ENCODE results near the gene HAUS7. TPM values are rescaled to one million over a fixed set of nuclear protein-coding genes. Genes with fewer than 3 reads are reported as not detected.
A peak's percentile ranks its signal among the peaks of the same experiment; 100 is the strongest.

The HAUS7 gene
- total and polyA plus RNA-seq, 4 donors = 11.3 to 42.9 (median 28.0) TPM

DNA sequence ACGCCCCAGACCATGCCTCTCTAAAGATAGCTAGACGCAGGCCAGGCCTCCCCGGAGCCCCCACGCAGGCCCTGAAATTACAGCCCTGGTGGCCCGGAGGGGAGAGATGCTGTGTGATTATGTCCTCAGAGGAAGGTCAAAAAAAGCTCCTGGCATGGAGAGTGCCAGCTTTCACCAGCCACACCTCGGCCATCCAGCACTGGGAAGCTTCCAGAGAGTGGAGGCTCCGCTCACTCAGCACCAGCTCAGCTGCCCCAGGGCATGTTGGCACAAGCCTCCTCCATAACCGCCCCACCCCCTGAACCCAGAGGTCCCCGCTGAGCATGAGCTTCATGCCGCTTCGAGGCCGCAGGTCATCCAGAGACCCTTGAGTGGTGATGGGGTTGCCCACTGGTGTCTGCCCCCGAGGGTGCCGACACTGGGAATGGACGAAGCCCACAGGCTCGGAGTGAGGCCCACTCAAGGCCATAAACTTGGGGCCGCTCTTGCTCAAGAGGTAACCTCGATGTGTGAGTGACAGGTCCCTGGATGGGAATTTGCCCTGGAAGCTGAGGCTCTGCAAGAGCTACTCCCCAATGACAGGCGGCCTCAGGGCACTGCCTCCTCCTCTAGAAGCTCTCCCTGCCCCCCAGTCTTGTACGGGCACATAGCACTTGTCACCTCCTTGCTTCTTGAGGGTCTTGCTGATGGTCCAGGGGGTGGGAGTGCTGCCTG lies 20.0 kb upstream of the HAUS7 start:
- Histone ChIP-seq H3K9me3 (ENCODE audit: control insufficient read depth in 4 of 4, insufficient read depth in 3 of 4, low read length in 3 of 4) (no peaks in the 10 kb centered on the region), H3K4me1 (ENCODE audit: control insufficient read depth in 5 of 5, insufficient read depth in 5 of 5, low read length in 5 of 5) (peaks cover 0 to 73% (median 20%) of the 10 kb centered on the region in 5 donors), H3K27ac (ENCODE audit: low read depth in 1 of 2, low read length in 1 of 2) (no peak overlapping the region), H3K4me3 (no peak overlapping the region), H3K9ac (ENCODE audit: insufficient read depth in 1 of 2, low read length in 2 of 2) (no peak overlapping the region), H3K27me3 (ENCODE audit: control insufficient read depth in 3 of 3, insufficient read depth in 3 of 3, low read length in 2 of 3) (no peaks in the 10 kb centered on the region), H3K36me3 (ENCODE audit: control insufficient read depth in 4 of 4, insufficient read depth in 4 of 4, low read length in 4 of 4) (no peaks in the 10 kb centered on the region)
- DNase-seq = no peak
- TF ChIP-seq, protein P1, sequence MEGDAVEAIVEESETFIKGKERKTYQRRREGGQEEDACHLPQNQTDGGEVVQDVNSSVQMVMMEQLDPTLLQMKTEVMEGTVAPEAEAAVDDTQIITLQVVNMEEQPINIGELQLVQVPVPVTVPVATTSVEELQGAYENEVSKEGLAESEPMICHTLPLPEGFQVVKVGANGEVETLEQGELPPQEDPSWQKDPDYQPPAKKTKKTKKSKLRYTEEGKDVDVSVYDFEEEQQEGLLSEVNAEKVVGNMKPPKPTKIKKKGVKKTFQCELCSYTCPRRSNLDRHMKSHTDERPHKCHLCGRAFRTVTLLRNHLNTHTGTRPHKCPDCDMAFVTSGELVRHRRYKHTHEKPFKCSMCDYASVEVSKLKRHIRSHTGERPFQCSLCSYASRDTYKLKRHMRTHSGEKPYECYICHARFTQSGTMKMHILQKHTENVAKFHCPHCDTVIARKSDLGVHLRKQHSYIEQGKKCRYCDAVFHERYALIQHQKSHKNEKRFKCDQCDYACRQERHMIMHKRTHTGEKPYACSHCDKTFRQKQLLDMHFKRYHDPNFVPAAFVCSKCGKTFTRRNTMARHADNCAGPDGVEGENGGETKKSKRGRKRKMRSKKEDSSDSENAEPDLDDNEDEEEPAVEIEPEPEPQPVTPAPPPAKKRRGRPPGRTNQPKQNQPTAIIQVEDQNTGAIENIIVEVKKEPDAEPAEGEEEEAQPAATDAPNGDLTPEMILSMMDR (IDR thresholded peaks at IDR 0.05; ENCODE audit: control extremely low read depth, extremely low read depth) = no peak
- WGBS, 2 donors = 85 to 87% methylated on average over 12 to 20 of the region's 20 CpGs
- ATAC-seq (ENCODE audit: insufficient read depth, low FRiP score) = no peak

DNA sequence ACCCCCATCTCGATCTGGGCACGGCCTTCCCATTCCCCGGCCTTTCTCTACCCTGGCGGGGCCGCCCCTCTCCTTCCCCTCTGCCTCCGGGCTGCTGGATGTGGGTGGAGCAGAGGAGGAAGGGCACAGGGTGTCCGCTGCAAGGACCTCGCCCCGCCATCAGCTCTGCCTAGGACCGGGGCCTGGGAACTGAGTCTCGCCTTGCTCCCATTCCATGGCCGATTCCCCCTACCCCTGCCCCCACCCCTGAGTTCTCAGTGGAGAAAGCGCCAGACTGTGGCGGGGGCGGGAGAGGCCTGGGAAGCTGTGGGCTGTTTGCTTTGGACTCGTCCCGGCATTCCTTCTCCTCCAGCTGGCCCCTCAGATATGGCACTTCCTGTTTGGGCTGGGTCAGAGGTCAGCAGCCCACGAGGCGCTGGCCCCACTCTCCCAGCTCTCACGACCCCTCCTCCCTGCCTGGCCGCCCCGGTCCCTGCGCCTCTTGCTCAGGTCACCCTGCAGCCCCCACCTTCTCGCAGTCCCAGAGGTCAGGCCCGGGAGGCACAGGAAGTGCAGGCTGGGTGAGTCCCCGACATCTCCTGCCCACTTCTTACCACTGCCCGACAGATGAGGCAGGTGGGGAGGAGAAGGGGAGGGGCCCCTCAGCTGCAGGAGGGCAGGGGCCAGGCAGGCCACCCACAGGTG lies 18.0 kb upstream of the HAUS7 start:
- H3K4me3 ChIP-seq = no peak overlapping the region
- ATAC-seq (ENCODE audit: insufficient read depth, low FRiP score) = no peak
- peak; percentile 73 to 81 (median 78) for DNase-seq
- peak overlapping the region; percentile 35 to 44 for H3K27ac ChIP-seq (ENCODE audit: low read depth in 1 of 2, low read length in 1 of 2)
- H3K9me3 ChIP-seq (ENCODE audit: control insufficient read depth in 4 of 4, insufficient read depth in 3 of 4, low read length in 3 of 4) = no peaks in the 10 kb centered on the region
- TF ChIP-seq, protein P1 (IDR thresholded peaks at IDR 0.05; ENCODE audit: control extremely low read depth, extremely low read depth) = no peak
- H3K27me3 ChIP-seq (ENCODE audit: control insufficient read depth in 3 of 3, insufficient read depth in 3 of 3, low read length in 2 of 3) = no peaks in the 10 kb centered on the region
- H3K9ac ChIP-seq (ENCODE audit: insufficient read depth in 1 of 2, low read length in 2 of 2) = no peak overlapping the region
- peaks cover 0 to 77% (median 20%) of the 10 kb centered on the region in 5 donors for H3K4me1 ChIP-seq (ENCODE audit: control insufficient read depth in 5 of 5, insufficient read depth in 5 of 5, low read length in 5 of 5)
- no peaks in the 10 kb centered on the region for H3K36me3 ChIP-seq (ENCODE audit: control insufficient read depth in 4 of 4, insufficient read depth in 4 of 4, low read length in 4 of 4)
- WGBS, 2 donors = 45 to 49% methylated on average over 14 to 27 of the region's 27 CpGs

GRCh38 chrX:153487590-153488071 lies 17.3 kb upstream of the HAUS7 start:
- TF ChIP-seq, protein P1 (IDR thresholded peaks at IDR 0.05; ENCODE audit: control extremely low read depth, extremely low read depth) = no peak
- Histone ChIP-seq H3K27ac (ENCODE audit: low read depth in 1 of 2, low read length in 1 of 2) (peak overlapping the region; percentile 35 to 44), H3K36me3 (ENCODE audit: control insufficient read depth in 4 of 4, insufficient read depth in 4 of 4, low read length in 4 of 4) (no peaks in the 10 kb centered on the region), H3K4me1 (ENCODE audit: control insufficient read depth in 5 of 5, insufficient read depth in 5 of 5, low read length in 5 of 5) (peaks cover 0 to 71% (median 18%) of the 10 kb centered on the region in 5 donors), H3K4me3 (no peak overlapping the region), H3K9me3 (ENCODE audit: control insufficient read depth in 4 of 4, insufficient read depth in 3 of 4, low read length in 3 of 4) (no peaks in the 10 kb centered on the region), H3K27me3 (ENCODE audit: control insufficient read depth in 3 of 3, insufficient read depth in 3 of 3, low read length in 2 of 3) (no peaks in the 10 kb centered on the region), H3K9ac (ENCODE audit: insufficient read depth in 1 of 2, low read length in 2 of 2) (peak overlapping the region in 1 of 2 donors; percentile 49)
- ATAC-seq (ENCODE audit: insufficient read depth, low FRiP score) = no peak
- DNase-seq = no peak
- 56 to 60% methylated on average over 5 to 11 of the region's 11 CpGs for WGBS, 2 donors

All from lung (tissue), 12 donors.